ENCODE data around the gene ZNF687.
"Not testable (repeated sequence)": the region's sequence is repeated elsewhere in the genome, so short reads cannot be mapped to it uniquely, and the experiment has no call there.

Gene ZNF687, protein sequence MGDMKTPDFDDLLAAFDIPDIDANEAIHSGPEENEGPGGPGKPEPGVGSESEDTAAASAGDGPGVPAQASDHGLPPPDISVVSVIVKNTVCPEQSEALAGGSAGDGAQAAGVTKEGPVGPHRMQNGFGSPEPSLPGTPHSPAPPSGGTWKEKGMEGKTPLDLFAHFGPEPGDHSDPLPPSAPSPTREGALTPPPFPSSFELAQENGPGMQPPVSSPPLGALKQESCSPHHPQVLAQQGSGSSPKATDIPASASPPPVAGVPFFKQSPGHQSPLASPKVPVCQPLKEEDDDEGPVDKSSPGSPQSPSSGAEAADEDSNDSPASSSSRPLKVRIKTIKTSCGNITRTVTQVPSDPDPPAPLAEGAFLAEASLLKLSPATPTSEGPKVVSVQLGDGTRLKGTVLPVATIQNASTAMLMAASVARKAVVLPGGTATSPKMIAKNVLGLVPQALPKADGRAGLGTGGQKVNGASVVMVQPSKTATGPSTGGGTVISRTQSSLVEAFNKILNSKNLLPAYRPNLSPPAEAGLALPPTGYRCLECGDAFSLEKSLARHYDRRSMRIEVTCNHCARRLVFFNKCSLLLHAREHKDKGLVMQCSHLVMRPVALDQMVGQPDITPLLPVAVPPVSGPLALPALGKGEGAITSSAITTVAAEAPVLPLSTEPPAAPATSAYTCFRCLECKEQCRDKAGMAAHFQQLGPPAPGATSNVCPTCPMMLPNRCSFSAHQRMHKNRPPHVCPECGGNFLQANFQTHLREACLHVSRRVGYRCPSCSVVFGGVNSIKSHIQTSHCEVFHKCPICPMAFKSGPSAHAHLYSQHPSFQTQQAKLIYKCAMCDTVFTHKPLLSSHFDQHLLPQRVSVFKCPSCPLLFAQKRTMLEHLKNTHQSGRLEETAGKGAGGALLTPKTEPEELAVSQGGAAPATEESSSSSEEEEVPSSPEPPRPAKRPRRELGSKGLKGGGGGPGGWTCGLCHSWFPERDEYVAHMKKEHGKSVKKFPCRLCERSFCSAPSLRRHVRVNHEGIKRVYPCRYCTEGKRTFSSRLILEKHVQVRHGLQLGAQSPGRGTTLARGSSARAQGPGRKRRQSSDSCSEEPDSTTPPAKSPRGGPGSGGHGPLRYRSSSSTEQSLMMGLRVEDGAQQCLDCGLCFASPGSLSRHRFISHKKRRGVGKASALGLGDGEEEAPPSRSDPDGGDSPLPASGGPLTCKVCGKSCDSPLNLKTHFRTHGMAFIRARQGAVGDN

DNA sequence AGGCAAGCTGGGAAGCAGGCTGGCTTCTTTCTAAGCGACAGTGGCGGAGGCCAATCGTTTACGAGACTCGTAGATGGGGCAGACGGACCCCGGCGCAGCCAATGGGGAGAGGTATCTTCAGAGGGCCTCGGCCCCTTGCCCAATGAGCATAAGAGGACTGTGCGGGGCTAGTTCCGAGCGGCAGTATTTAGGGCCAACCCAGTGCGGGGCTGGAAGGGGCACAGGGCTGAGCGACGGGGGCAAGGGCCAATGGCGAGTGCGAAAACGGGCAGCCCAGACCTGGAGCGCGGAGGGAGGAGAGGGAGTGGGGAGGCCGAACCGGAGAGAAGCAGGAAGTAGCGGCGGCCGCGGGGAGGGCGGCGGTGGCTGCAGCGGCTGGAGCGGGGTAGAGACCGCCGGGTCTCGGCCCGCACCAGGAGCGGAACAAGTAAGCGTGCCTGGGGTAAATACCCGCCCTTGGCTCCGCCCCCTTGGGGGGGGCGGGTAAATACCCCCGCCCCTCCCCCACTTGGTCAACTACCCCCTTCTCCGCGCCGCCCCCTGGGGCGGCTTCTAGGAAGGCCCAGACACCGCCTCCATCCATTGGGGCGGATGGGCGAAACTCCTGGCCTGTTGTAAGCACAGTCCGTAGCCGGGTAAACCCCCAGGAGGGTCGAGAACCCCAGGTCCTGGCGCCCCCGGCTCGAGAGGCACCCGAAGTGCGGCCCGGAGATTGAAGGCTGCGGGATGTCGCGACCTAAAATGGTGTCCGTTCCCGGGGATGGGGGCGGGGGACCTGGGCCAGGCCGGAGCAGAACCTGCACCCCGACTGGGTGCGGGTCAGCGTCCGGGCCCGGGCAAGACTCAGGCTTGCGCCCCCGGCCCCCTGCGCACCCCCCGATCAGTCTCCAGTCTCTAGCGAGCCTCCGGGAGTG lies at the start of gene ZNF687:
ZNF687 (plus strand) TSS at position 331 of the 914 bp plus-strand sequence. CDS start 3,993 bp downstream, outside the sequence.
- peak; percentile 100 for DNase-seq

DNA sequence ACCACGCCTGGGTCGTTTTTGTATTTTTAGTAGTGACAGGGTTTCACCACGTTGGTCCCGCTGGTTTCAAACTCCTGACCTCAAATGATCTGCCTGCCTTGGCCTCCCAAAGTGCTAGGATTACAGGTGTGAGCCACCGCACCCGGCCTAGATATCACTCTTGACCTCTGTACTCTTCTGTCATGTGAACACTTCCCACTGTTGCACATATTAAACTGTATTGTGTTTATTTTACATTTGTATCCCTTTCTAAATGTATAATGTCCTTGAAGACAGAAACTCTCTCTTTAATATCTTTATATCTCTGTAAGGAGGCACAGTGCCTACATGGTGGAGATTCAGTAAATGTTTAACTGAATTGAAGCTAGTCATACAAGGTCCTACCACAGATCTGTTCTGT lies 46.9 kb upstream of the ZNF687 start:
- DNase-seq, result no peak

DNA sequence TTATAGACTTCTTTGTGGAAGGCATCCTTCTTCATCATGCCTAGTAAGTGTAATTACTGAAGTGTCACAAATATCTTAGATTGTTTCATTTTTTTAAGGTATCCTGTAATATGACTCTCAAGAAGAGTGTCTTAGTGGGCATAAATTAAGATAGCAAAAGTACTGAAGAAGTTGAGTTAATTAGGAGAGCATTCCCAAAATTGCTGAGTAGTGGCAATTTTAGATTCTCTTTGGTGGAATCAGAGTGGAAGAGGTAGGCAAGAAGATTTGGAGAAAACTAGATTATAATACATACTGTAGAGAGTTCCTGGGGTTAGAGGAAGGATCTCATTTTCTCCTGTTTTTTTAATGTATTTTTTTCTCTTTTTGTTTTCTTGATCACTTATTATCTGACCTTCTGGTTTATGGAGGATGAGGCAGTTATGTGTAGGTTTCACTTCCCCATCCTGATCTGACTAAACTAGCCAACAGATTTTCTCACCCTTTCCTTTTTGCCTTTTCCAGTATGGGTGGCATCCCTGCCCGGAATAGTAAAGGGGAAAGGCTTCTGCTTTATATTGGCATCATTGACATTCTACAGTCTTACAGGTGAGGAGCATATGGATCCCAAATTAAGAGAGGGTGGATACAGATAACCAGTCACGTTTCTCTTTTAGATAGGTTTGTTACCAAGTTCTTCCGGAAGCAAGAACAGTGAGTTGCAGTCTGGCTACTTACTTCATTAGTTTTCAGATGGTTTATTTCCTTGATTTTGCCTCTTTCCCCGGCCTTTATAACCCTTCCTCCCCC lies 44.2 kb upstream of the ZNF687 start:
- peak; percentile 21 for DNase-seq

DNA sequence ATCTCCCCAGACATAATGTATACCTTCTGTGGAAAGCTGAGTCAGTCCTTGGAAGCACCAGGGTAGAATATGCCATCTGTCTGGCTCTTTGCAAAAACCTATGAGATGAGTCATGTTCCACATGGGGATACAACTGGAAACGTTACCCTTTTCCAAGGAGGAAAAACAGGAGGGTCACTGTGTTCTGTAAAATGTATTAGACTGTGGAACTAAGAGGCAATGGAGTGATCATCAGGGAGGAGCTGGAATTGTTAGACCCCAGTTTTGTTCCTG lies 43.7 kb upstream of the ZNF687 start:
- DNase-seq, result no peak

DNA sequence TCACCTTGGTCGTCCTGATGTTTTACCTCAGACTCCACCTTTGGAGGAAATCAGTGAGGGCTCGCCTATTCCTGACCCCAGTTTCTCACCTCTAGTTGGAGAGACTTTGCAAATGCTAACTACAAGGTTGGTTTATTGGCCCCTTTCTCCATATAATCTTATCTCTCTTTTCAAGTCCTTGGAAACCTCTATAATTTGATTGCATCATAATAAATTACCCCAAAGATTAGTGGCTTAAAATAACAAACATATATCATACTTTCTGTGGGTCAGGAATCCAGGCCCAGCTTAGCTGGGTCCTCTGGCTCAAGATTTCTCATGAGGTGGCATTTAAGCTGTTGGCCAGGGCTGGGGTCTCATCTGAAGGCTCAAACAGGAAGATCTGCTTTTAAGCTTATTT lies 39.7 kb upstream of the ZNF687 start:
- DNase-seq, result no peak

DNA sequence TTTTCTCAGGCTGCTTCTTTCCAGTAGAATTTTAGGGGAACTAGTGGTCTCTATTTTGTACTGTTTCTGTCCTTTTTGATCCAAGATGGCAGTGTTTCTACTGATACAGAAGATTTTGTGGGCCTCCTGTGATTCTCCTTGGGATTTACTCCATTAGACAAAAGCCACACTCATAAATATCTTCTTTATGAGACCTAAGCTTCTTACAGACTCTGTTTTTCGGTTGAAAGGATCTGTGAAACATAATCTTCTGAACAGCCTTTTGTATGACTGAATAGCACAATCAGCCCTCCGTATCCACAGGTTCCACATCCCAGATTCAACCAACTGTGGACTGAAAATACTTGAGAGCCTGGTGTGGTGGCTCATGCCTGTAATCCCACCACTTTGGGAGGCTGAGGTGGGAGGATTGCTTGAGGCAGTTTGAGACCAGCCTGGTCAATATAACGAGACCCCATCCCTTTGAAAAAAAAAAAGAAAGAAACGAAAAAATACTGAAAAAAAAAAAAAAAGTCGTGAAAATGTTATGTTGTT lies 38.3 kb upstream of the ZNF687 start:
- DNase-seq, result no peak

DNA sequence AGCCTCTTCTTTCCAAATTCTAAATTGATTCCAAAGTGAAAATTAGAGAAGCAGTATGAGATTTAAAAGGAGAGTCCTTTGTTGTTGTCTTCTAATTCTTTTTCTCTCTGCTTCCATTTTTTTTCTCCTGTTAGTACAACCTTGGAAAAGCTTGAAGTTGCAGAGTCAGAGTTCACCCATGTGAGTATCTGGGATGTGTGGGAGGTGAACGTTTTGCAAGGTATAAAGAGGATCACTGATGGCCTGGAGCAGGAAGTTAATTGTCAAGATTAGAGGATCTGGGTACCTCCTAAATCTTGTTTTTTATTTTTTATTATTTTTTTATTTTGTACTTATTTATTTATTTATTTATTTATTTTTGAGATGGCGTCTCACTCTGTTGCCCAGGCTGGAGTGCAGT lies 35.3 kb upstream of the ZNF687 start:
- no peak for DNase-seq

DNA sequence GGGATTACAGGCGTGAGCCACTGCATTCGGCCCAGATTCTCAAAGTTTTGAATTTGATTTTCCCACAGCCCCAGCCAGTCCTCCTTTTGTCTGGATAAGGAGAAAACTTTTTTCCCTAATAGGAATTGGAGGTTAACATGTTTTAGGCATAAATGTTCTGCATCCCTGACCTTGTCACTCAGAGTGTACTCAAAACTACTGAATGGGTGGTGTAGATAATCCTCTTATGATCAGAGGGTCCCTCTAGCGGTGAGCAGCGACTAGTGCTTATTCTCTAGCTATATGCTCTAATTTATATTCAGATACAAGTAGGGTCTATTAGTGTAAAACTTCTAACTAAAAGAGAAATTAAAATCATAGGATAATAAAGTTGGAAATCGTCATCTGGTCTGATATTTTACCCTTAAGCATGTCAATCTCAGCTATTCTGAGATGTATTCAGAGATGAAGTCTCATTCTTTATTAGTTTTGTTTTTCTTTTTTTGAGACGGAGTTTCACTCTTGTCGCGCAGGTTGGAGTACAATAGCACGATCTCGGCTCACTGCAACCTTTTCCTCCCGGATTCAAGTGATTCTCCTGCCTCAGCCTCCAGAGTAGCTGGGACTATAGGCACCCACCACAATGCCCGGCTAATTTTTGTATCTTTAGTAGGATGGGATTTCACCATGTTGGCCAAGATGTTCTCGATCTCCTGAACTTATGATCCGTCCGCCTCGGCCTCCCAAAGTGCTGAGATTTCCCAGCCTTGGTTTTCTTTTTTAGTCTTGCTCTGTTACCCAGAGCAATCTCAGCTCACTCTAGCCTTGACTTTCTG lies 30.2 kb upstream of the ZNF687 start:
- DNase-seq, result peak; percentile 88

DNA sequence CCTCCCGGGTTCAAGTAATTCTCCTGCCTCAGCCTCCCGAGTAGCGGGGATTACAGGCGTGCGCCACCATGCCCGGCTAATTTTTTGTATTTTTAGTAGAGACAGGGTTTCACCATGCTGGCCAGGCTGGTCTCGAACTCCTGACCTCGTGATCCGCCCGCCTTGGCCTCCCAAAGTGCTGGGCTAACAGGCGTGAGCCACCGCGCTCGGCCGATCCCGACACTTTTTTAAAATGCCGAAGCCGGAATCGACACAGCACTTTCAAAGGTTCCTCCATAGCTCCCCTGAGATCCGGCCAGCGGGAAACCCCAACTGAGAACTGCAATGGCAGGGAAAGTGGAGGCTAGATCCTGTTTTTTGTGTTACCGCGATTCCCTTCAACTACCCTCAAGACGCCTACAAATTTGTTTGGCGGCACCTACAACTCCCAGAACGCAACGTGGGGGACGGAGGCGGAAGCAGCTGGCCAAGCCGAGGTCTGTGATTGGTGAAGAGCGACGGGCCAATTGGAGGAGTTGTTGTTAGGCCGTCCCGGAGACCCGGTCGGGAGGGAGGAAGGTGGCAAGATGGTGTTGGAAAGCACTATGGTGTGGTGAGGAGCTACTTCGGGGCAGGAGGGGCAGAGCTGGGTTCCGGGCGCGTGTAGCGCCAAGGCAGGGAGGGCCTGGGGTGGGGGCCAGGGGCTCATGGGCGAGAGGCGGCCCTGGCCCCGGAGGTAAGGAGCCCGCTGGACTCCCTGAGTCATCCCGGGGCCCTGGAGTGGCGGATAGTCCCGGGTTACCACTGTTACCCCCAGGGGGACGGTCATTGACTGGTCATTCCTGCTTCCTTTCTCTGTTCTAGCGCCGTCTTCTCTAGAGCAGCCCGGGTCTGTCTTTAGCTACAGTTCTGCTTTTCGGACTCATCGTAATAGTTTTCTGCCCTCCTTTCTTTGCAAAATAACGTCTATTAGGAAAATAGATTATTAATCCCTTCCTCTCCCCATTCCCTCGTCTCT lies 27.6 kb upstream of the ZNF687 start, which contains the start of gene PSMD4:
PSMD4 (plus strand) TSS at position 518 of the 997 bp plus-strand sequence; CDS start at position 567, 49 bp downstream.
- DNase-seq, result peak; percentile 99

DNA sequence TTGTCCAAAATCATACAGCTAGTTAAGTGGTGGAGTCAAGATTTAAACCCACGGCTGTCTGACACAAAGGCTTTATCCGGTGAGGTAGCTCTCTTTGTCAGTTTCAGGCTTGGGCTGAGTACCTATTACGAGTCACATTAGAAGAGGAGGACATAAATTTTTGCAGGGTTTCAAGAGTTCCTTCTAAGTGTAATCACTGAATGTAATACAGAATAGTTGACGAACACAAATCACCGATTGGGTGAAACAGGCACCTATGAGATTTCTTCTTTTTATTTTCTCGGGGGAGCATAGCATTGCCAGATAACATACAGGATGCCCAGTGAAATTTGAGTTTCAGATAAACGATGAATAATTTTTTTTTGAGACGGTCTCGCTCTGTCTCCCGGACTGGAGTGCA lies 26.7 kb upstream of the ZNF687 start:
- no peak for DNase-seq

DNA sequence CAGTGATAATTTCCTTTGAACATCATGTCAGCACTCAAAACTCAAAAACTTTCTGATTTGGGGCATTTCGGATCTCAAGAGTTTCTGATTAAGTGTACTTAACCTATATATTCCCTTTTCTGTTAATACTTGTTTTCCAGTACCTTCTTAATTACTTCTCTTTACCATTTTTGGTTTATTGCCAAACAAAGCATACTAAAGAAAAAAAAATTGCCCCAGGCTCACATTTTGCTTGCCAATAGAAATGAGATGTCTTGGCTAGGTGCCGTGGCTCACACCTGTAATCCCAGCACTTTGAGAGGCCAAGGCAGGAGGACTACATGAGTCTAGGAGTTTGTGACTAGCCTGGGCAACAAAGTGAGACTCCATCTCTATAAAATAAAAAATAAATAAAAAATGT lies 22.7 kb upstream of the ZNF687 start:
- DNase-seq, result no peak

DNA sequence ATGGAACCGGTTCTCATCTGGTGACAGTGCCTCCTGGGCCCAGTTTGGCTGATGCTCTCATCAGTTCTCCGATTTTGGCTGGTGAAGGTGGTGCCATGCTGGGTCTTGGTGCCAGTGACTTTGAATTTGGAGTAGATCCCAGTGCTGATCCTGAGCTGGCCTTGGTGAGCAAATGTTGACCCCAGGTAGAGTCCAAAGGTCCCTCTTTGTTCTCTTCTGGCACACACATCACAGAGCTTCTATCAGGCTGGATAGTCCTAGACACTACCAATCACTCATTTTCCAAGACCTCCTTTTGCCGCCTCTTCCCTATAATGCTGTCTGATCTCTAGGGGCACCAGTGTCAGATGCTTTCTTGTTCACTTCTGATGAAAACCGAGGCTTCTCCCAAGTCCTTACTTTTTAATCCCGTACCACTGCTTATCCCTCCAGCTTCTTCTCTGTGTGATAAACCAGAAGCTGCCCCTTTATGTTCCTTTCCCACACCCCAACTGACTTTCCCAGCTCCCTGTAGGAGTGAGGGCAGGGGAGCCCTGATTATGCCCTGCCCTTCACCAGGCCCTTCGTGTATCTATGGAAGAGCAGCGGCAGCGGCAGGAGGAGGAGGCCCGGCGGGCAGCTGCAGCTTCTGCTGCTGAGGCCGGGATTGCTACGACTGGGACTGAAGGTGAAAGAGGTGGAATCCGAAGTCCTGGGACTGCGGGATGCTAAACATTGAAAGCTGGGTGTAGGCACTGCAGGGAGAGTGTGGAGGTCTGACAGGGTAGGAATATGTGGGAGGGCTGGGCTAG lies 16.5 kb upstream of the ZNF687 start:
- DNase-seq, result no peak

DNA sequence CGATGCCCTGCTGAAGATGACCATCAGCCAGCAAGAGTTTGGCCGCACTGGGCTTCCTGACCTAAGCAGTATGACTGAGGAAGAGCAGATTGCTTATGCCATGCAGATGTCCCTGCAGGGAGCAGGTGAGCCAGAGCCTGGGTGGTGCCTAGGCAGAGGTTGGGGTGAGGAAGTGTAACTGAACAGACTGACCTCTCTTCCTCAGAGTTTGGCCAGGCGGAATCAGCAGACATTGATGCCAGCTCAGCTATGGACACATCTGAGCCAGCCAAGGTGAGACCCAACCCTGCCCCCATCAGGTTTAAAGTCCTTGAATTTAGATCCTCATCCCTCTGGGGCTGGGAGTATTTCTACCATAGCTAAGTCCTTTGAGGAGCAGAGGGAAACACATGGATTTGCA lies 15.8 kb upstream of the ZNF687 start:
- no peak for DNase-seq

DNA sequence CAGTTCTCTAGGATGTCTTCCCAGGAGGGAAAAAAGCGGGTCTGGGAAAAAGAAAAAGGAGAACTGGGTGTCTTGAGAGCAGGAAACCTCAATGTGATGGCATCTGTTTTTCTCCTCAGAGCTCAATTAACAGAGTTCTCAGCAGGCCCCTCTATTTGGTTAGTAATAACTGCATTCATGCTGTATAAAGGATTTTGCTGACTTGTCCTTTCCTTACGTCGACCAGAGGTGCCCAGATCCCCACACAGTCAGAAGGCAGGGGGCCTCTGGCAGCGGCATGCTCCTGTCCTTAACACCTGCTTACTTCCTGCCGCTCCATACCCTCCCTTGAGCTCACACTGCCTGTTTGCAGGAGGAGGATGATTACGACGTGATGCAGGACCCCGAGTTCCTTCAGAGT lies 15.3 kb upstream of the ZNF687 start:
- no peak for DNase-seq

DNA sequence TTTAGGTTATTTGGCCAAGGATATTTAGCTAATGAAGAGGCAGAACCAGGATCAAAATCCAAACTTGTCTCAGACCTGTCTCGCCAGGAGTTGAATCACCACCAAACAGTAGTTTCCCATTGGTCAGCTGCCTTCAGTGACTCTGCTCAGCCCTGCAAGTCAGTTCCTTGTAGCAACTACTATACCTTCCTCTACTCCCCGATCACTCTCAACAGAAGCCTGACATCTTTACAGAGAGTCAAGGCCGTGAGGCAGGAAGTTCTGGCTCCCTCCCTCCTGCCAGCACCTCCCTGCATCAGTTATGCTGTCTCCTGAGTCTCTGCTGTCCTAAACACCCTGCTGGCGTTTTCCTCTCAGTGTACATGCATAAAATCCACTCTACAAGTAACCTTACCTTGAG lies 14.3 kb upstream of the ZNF687 start:
- DNase-seq, result no peak

DNA sequence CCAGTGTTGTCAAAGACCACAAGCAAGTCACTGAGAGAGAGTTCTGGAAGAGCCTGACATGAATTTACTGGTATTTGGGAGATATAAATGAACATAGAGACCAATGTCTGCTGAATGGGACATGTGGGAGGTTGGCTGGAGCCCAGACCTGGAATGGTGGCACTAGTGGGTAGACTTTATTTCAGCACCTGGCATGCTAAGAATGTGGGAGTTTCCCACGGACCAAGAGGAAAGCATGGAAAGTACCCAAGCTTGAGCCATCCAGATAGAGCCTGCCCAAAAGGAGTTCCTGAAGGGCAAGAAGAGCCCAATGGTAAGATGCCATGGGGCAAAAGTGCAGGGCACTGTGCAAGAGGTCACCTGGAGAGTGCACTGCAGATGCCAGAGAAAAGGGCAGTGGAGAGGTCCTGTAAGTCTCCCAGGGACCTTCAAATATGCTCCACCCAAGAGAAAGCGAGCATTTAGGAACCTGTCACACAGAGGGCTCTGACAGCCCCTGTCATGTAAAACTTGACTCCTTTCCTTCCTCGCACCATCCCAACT lies 8.1 kb upstream of the ZNF687 start:
- no peak for DNase-seq

DNA sequence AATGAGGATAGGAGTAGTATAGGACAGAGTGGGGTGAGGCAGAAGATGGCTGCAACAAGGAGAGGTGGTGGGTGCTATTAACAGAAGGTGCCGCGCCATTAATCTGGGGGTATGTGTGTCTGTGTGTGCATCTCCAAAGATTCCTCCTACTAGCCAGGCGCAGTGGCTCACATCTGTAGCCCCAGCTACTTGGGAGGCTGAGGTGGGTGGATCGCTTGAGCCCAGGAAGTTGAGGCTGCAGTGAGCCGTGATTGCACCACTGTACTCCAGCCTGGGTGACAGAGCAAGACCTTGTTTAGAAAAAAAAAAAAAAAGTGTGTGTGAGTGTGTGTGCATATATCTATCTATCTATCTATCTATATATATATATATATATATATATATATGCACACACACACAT lies 6.8 kb upstream of the ZNF687 start:
- not testable (repeated sequence) for DNase-seq

DNA sequence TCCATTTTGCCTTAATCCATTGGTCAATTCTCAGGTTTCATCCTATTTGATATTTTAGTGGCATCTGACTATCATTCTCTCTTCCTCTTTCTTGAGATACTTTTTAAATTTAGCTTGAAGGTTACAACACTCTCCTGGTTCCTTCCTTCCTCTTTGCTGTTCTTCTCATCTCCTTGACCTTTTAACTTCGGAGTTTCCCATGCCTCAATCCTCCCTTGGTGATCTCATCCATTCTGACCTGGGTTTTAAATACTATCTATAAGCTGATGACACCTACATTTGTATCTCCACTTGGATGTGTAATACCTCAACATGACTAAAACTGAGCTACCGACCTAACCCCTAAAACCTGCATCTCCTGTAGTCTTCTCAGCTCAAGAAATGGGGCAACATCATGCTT lies 4.8 kb upstream of the ZNF687 start:
- peak; percentile 44 for DNase-seq

Measured in RPMI8226 (cell line).